Panc1 (cell line): ENCODE data around the gene PIAS1. TPM values are rescaled to one million over a fixed set of nuclear protein-coding genes. Genes with fewer than 3 reads are reported as not detected.

Source experiments
- ATAC-seq: fragments of 200-7000 bp; cut with Tn5 transposase; 2 replicates; pipeline ENCODE4 v1.9.1; 2020; ENCODE audit warnings: mild to moderate bottlenecking, moderate library complexity
- BruUV-seq: library from RNA; stranded (reverse); fragments of 400-500 nt; replicated peaks from 2 replicates; lab custom pipeline; 2021; lab: Mats Ljungman, UMichigan
- CTCF ChIA-PET: fragments of 300-600 bp; sonication (Branson Sonifier 250); formaldehyde crosslinking; loops from one replicate; lab custom pipeline; 2022; ENCODE audit warnings: antibody characterized with exemption; lab: Charles Lee
- POLR2A ChIA-PET: fragments of 300-600 bp; sonication (Branson Sonifier 250); formaldehyde crosslinking; loops from one replicate; lab custom pipeline; 2022; ENCODE audit warnings: antibody characterized with exemption; lab: Charles Lee
- DNase-seq: peaks from one replicate; pipeline ENCODE4 v3.0.0-alpha.2; 2010; ENCODE audit warnings: low read depth, low spot score
- H3K27ac ChIP-seq: 2 replicates; pipeline ENCODE4 v1.5.1; 2011; ENCODE audit warnings: mild to moderate bottlenecking, low read length, inconsistent platforms
- H3K27me3 ChIP-seq: fragments of 200-500 bp; sonication (Bioruptor generic); 2 replicates; pipeline ENCODE4 v1.6.0; 2014; ENCODE audit warnings: low read length, inconsistent platforms; ENCODE audit not compliant: control insufficient read depth, insufficient read depth
- H3K36me3 ChIP-seq: fragments of 200-500 bp; sonication (Bioruptor generic); 2 replicates; pipeline ENCODE4 v1.5.1; 2014; ENCODE audit warnings: inconsistent platforms, mild to moderate bottlenecking, low read length, moderate library complexity; ENCODE audit not compliant: control insufficient read depth, insufficient read depth
- H3K4me1 ChIP-seq: 2 replicates; pipeline ENCODE4 v1.5.1; 2011; ENCODE audit warnings: inconsistent platforms, mild to moderate bottlenecking, low read length, moderate library complexity; ENCODE audit not compliant: control insufficient read depth, insufficient read depth
- H3K4me3 ChIP-seq, 2 experiments: 2 replicates each; pipeline ENCODE4 v1.5.1; 2011 to 2012; ENCODE audit warnings: low read depth in 2 of 2, low read length in 2 of 2, mild to moderate bottlenecking in 2 of 2, inconsistent platforms in 1 of 2, moderate library complexity in 1 of 2
- H3K9me3 ChIP-seq: fragments of 200-500 bp; sonication (Bioruptor generic); 2 replicates; pipeline ENCODE4 v1.5.1; 2014; ENCODE audit warnings: low read depth, mild to moderate bottlenecking, inconsistent platforms, low read length, moderate library complexity; ENCODE audit not compliant: control insufficient read depth, insufficient read depth
- CTCF ChIP-seq: fragments of 450-650 bp; IDR thresholded peaks from 2 replicates; pipeline ENCODE4 v1.5.1; 2017; ENCODE audit warnings: mild to moderate bottlenecking
- POLR2AphosphoS5 ChIP-seq: IDR thresholded peaks from 2 replicates; pipeline ENCODE4 v1.6.1; 2012; ENCODE audit warnings: mild to moderate bottlenecking, low read depth, low read length, moderate library complexity
- REST ChIP-seq, 2 experiments: IDR thresholded peaks; 2 replicates each; pipeline ENCODE4 v1.6.1; 2011 to 2012; ENCODE audit warnings: low read depth in 2 of 2, control low read depth in 1 of 2, low read length in 1 of 2, mild to moderate bottlenecking in 1 of 2, moderate library complexity in 1 of 2; ENCODE audit not compliant: insufficient read depth in 1 of 2
- SIN3A ChIP-seq: IDR thresholded peaks from 2 replicates; pipeline ENCODE4 v1.6.1; 2012; ENCODE audit warnings: low read depth, mild to moderate bottlenecking, low read length, moderate library complexity, borderline replicate concordance; ENCODE audit not compliant: insufficient read depth
- TCF7L2 ChIP-seq: IDR thresholded peaks from 2 replicates; pipeline ENCODE4 v1.6.1; 2011; ENCODE audit warnings: mild to moderate bottlenecking, low read depth, low read length, inconsistent platforms
- in situ Hi-C: cut with HindIII; loops from 2 replicates; pipeline ENCODE4 v1.10.0; 2016; ENCODE audit warnings: low sequenced_read_pairs, low pct_unique_long_range_greater_than_20kb
- intact Hi-C: fragments of 100-400 bp; cut with micrococcal nuclease; formaldehyde crosslinking; loops from one replicate; pipeline ENCODE4 v1.10.0; 2022; ENCODE audit not compliant: unreplicated experiment
- total RNA-seq: library from RNA; stranded (reverse); gene quantifications from one replicate; pipeline ENCODE4 v1.2.1, GENCODE V29; 2021; ENCODE audit not compliant: unreplicated experiment

PIAS1 gene
- total RNA-seq, 1 experiment from 2014 or later, result 44.5 TPM

- H3K4me1 ChIP-seq, result peaks cover 21% of the 10 kb centered on the region; the same call in 1 of the 2 replicates
- no peaks in the 10 kb centered on the region for H3K27me3 ChIP-seq
- intact Hi-C loops (no loop called here), in situ Hi-C loops (no loop called here)
- POLR2A ChIA-PET, result no interaction called here
- CTCF ChIA-PET, result no interaction called here
- H3K27ac ChIP-seq, result no peak overlapping the region
- no peak for TF ChIP-seq TCF7L2
- no peaks in the 10 kb centered on the region for H3K36me3 ChIP-seq
- H3K9me3 ChIP-seq, result no peaks in the 10 kb centered on the region
- no TSS peak for BruUV-seq
- DNase-seq (no peak), ATAC-seq (no peak)
- H3K4me3 ChIP-seq, result no peak overlapping the region
Measured at GRCh38 chr15:68063606-68064005, 9.5 kb downstream of the PIAS1 start.

GRCh38 chr15:68073576-68074288 is 19.6 kb downstream of the PIAS1 start:
- no peaks in the 10 kb centered on the region for H3K27me3 ChIP-seq
- H3K27ac ChIP-seq, result no peak overlapping the region
- no peak overlapping the region for H3K4me3 ChIP-seq
- intact Hi-C loops (no loop called here), in situ Hi-C loops (no loop called here)
- TF ChIP-seq CTCF, result no peak
- no peak for TF ChIP-seq SIN3A
- no peak for TF ChIP-seq TCF7L2
- TF ChIP-seq REST (IDR thresholded peaks at IDR 0.05; ENCODE audit: insufficient read depth in 1 of 2, low read depth in 2 of 2, low read length in 1 of 2), result no peak
- no peak for TF ChIP-seq POLR2AphosphoS5
- H3K4me1 ChIP-seq, result peaks cover 19% of the 10 kb centered on the region
- H3K9me3 ChIP-seq, result no peaks in the 10 kb centered on the region
- H3K36me3 ChIP-seq, result no peaks in the 10 kb centered on the region
- BruUV-seq, result TSS peak; percentile 27
- ChIA-PET POLR2A (no interaction called here), CTCF (no interaction called here)
- ATAC-seq, result no peak
- no peak for DNase-seq

GRCh38 chr15:68075764-68076385 is 21.8 kb downstream of the PIAS1 start:
- no peaks in the 10 kb centered on the region for H3K9me3 ChIP-seq
- intact Hi-C loops, result no loop called here
- no peak for TF ChIP-seq CTCF
- TF ChIP-seq SIN3A, result no peak
- no peak for DNase-seq
- in situ Hi-C loops, result no loop called here
- peaks cover 27% of the 10 kb centered on the region for H3K4me1 ChIP-seq
- BruUV-seq, result no TSS peak
- H3K36me3 ChIP-seq, result no peaks in the 10 kb centered on the region
- no peak overlapping the region for H3K27ac ChIP-seq
- CTCF ChIA-PET, result no interaction called here
- ATAC-seq, result no peak
- POLR2A ChIA-PET, result no interaction called here
- H3K27me3 ChIP-seq, result no peaks in the 10 kb centered on the region
- no peak overlapping the region for H3K4me3 ChIP-seq
